Hepatocyte (in vitro differentiated cells): ENCODE measurements around the gene SLC38A9. TPM values are rescaled to one million over a fixed set of nuclear protein-coding genes. Genes with fewer than 3 reads are reported as not detected.
A peak's percentile ranks its signal among the peaks of the same experiment; 100 is the strongest.

ENCODE experiments used
- DNase-seq: peaks from one replicate; pipeline ENCODE4 v3.0.0-alpha.2; 2016; ENCODE audit warnings: low spot score
- H2AFZ ChIP-seq: fragments of 200-600 bp; sonication (generic); 2 replicates; pipeline ENCODE4 v1.6.0; 2016; ENCODE audit warnings: antibody characterized with exemption, mild to moderate bottlenecking
- H3K27ac ChIP-seq: fragments of 200-600 bp; sonication (generic); 2 replicates; pipeline ENCODE4 v1.5.1; 2016; ENCODE audit warnings: mild to moderate bottlenecking
- H3K27me3 ChIP-seq: fragments of 200-600 bp; sonication (generic); 2 replicates; pipeline ENCODE4 v1.6.1; 2016
- H3K36me3 ChIP-seq: fragments of 200-600 bp; sonication (generic); replicated peaks from 2 replicates; pipeline ENCODE4 v1.5.1; 2016; ENCODE audit warnings: low read depth; ENCODE audit not compliant: insufficient read depth
- H3K4me1 ChIP-seq: fragments of 200-600 bp; sonication (generic); 2 replicates; pipeline ENCODE4 v1.5.1; 2016; ENCODE audit warnings: mild to moderate bottlenecking, moderate library complexity; ENCODE audit not compliant: insufficient read depth
- H3K4me2 ChIP-seq: fragments of 200-600 bp; sonication (generic); 2 replicates; pipeline ENCODE4 v1.6.0; 2016
- H3K4me3 ChIP-seq: fragments of 200-600 bp; sonication (generic); 2 replicates; pipeline ENCODE4 v1.5.1; 2016; ENCODE audit warnings: mild to moderate bottlenecking
- H3K79me2 ChIP-seq: fragments of 200-600 bp; sonication (generic); 2 replicates; pipeline ENCODE4 v1.6.0; 2017; ENCODE audit warnings: mild to moderate bottlenecking
- H3K9me2 ChIP-seq: fragments of 200-600 bp; sonication (generic); replicated peaks from 2 replicates; pipeline ENCODE4 v1.6.0; 2017; ENCODE audit warnings: mild to moderate bottlenecking; ENCODE audit not compliant: insufficient read depth
- H3K9me3 ChIP-seq: fragments of 200-600 bp; sonication (generic); 2 replicates; pipeline ENCODE4 v1.5.1; 2016; ENCODE audit warnings: low read depth, mild to moderate bottlenecking
- H4K20me1 ChIP-seq: fragments of 200-600 bp; sonication (generic); 2 replicates; pipeline ENCODE4 v1.6.0; 2016; ENCODE audit warnings: mild to moderate bottlenecking; ENCODE audit not compliant: insufficient read depth, poor library complexity, severe bottlenecking
- CTCF ChIP-seq: fragments of 200-600 bp; sonication (generic); IDR thresholded peaks from 2 replicates; pipeline ENCODE4 v1.5.1; 2016; ENCODE audit warnings: antibody characterized with exemption, mild to moderate bottlenecking; ENCODE audit not compliant: poor library complexity
- EZH2 ChIP-seq: fragments of 200-600 bp; sonication (generic); IDR thresholded peaks from 2 replicates; pipeline ENCODE4 v1.6.1; 2016; ENCODE audit warnings: antibody characterized with exemption, mild to moderate bottlenecking, borderline replicate concordance
- EZH2phosphoT487 ChIP-seq: fragments of 200-600 bp; sonication (generic); IDR thresholded peaks from one replicate; pipeline ENCODE4 v1.6.1; 2018; ENCODE audit warnings: antibody characterized with exemption, mild to moderate bottlenecking, low read depth, moderate library complexity; ENCODE audit not compliant: unreplicated experiment, severe bottlenecking
- WGBS: methylation state at CpG from one replicate; pipeline ENCODE4 v1.1.6; 2016; ENCODE audit warnings: low lambda C conversion rate; ENCODE audit errors: missing lambda C conversion rate; 5-methylcytosine and 5-hydroxymethylcytosine counted together
- polyA plus RNA-seq: library from polyadenylated mRNA; unstranded; fragments of >200 nt; fragmentation: Nextera tagmentation; extraction: Ambion mirVana; gene quantifications from 2 replicates; pipeline ENCODE4 v1.2.1, GENCODE V29; 2016
- total RNA-seq: library from RNA; depleted of rRNA; stranded (reverse); fragments of >200 nt; gene quantifications from 2 replicates; pipeline ENCODE4 v1.2.3, GENCODE V29; 2014

SLC38A9 gene
- total and polyA plus RNA-seq, 2 experiments from 2014 or later = 28.1 to 37.8 TPM

GRCh38 chr5:55620766-55621160 lies 91.4 kb downstream of the SLC38A9 start:
- no peaks in the 10 kb centered on the region for H3K9me3 ChIP-seq
- no peak for DNase-seq
- no peaks in the 10 kb centered on the region for H3K36me3 ChIP-seq
- no peaks in the 10 kb centered on the region for H3K27me3 ChIP-seq
- TF ChIP-seq CTCF (no peak), EZH2 (no peak), EZH2phosphoT487 (no peak)
- H3K27ac ChIP-seq = peak overlapping the region; percentile 58
- no peaks in the 10 kb centered on the region for H4K20me1 ChIP-seq
- no peak overlapping the region for H3K4me2 ChIP-seq
- WGBS = 86% methylated on average over 4 of the region's 4 CpGs
- H3K4me3 ChIP-seq = no peak overlapping the region
- peaks cover 32% of the 10 kb centered on the region for H3K4me1 ChIP-seq
- no peaks in the 10 kb centered on the region for H3K79me2 ChIP-seq
- no peak overlapping the region for H2AFZ ChIP-seq
- H3K9me2 ChIP-seq = no peaks in the 10 kb centered on the region

DNA sequence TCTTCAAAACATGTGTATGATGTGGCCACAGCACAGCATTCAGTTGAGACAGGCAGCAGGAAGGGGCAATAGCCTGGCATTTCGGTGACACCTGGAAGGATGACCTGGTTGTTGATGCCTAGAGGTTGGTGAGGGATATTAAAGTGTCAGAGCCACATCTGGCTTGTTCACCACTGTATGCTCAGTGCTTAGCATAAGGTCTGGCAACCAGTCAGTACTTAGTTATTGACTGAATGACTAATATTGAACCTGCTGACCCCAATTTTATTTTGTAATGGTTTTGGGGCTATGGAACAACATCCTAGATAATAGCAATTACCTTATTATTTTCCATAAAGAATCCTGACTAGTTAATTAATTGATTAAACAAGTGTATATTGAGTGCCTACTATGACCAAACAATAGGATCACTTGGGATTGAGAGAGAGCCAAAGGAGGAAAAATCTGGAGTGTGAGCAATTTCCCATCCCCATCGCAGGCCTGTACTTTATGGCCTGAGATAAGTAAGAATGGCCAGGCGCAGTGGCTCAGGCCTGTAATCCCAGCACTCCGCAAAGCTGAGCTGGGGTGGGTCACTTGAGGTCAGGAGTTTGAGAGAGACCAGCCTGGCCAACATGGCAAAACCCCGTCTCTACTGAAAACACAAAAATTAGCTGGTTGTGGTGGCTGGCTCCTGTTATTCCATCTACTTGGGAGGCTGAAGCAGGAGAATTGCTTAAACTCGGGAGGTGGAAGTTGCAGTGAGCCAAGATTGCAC lies 91.9 kb downstream of the SLC38A9 start:
- H3K36me3 ChIP-seq = no peaks in the 10 kb centered on the region
- H3K4me2 ChIP-seq = no peak overlapping the region
- no peak overlapping the region for H3K4me3 ChIP-seq
- no peaks in the 10 kb centered on the region for H4K20me1 ChIP-seq
- no peak for DNase-seq
- H3K27me3 ChIP-seq = no peaks in the 10 kb centered on the region
- peak overlapping the region; percentile 58 for H3K27ac ChIP-seq
- WGBS = 71% methylated on average over 6 of the region's 6 CpGs
- TF ChIP-seq EZH2 (no peak), EZH2phosphoT487 (no peak), CTCF (no peak)
- no peaks in the 10 kb centered on the region for H3K9me2 ChIP-seq
- H3K79me2 ChIP-seq = no peaks in the 10 kb centered on the region
- H2AFZ ChIP-seq = no peak overlapping the region
- peaks cover 27% of the 10 kb centered on the region for H3K4me1 ChIP-seq
- H3K9me3 ChIP-seq = no peaks in the 10 kb centered on the region

DNA sequence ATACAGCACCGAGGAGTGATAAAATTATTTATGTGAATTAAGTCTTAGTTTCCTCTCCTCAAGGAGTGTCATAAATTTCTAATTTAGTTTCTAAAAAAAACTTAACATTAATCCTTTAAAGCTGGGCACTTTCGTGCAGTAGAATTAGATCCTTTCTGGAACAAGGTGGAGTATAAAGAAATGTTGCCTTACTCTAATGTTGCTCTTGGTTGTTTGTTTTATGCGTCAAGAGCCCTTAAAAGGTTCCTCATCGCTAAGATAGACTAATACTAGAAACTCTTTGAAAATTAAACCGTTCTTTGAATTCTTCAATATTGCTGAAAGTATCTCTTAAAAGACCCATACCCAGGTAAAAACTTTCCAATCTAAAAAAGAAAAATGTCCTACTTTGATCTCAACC lies 93.8 kb downstream of the SLC38A9 start:
- WGBS = 85% methylated on average over 5 of the region's 5 CpGs
- H3K9me3 ChIP-seq = no peaks in the 10 kb centered on the region
- H3K4me2 ChIP-seq = no peak overlapping the region
- no peaks in the 10 kb centered on the region for H4K20me1 ChIP-seq
- no peak overlapping the region for H2AFZ ChIP-seq
- no peaks in the 10 kb centered on the region for H3K36me3 ChIP-seq
- no peaks in the 10 kb centered on the region for H3K79me2 ChIP-seq
- no peak overlapping the region for H3K27ac ChIP-seq
- peaks cover 21% of the 10 kb centered on the region for H3K4me1 ChIP-seq
- H3K9me2 ChIP-seq = no peaks in the 10 kb centered on the region
- TF ChIP-seq CTCF (no peak), EZH2 (no peak), EZH2phosphoT487 (no peak)
- no peak overlapping the region for H3K4me3 ChIP-seq
- H3K27me3 ChIP-seq = no peaks in the 10 kb centered on the region
- DNase-seq = no peak
